ENCODE results near the gene RENBP. TPM values are rescaled to one million over a fixed set of nuclear protein-coding genes. Genes with fewer than 3 reads are reported as not detected.

Gene RENBP
- total and polyA plus RNA-seq, 4 donors = 7.0 to 11.6 (median 10.3) TPM

DNA sequence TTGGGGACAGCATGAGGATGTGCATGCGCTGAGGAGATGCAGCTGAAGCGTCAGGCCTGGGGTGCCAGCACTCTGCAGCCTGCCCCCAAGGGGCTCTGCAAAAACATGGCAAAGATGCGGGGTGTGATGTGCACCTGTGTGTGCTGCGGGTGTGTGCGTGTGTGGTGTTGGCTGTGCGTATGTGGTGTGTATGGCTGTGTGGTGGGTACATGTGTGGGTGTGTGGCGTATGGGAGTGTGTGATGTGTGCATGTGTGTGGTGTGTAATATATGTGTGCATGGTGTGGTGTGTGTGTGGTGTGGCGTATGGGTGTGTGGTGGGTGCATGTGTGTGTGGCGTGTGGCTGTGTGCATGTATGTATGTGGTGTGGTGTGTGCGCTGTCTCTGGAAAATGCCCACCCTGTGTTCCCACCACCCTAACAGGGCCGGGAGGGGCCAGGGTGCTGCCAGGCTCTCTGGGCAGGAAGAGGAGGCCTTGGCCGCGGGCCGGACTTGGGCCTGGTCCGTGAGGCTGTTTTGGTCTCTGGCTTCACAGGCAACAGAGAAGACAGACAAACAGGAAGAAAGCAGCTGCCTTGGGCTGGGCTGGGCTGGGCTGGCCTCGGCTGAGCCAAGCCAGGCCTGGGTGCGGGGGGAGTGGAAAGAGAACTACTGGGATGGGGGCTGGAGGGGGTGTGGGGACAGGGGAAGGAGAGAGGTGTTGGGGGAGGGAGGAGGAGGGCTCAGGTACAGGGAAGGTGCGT, 41.0 kb downstream of the RENBP start:
- Histone ChIP-seq H3K9me3 (ENCODE audit: control insufficient read depth, insufficient read depth, low read length) (no peaks in the 10 kb centered on the region), H3K27ac (ENCODE audit: low read depth, low read length) (no peak overlapping the region), H3K27me3 (ENCODE audit: control insufficient read depth, insufficient read depth, low read length) (no peaks in the 10 kb centered on the region), H3K4me3 (ENCODE audit: low read depth, low read length) (no peak overlapping the region), H3K36me3 (ENCODE audit: control insufficient read depth, insufficient read depth, low read length) (peaks cover 9% of the 10 kb centered on the region), H3K4me1 (ENCODE audit: control insufficient read depth, insufficient read depth, low read length) (peaks cover 26% of the 10 kb centered on the region)
- WGBS (ENCODE audit: insufficient coverage) = 72% methylated on average over 15 of the region's 18 CpGs
- DNase-seq (ENCODE audit: low read depth in 4 of 6, low spot score in 6 of 6) = no peak

DNA sequence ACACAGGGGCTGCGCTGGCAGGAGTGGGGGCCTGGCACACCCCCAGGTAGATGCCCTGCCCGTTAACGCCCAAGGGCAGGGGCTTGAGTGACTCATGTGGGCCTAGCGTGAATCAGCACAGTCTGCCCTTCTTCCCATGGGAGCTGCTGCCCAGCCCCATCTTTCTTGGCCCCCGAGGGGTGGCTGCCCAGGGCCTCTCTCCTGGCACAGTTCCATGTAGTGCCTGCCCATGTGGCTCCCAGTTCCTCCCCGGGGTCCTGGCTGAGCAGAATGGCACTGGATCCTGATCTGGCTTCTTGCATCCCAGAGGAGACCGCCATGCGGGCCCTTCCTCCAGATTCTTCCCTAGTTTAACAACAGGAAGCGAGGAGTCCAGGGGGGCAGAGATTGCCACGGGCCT, 42.1 kb downstream of the RENBP start:
- Histone ChIP-seq H3K4me3 (ENCODE audit: low read depth, low read length) (no peak overlapping the region), H3K27ac (ENCODE audit: low read depth, low read length) (no peak overlapping the region), H3K4me1 (ENCODE audit: control insufficient read depth, insufficient read depth, low read length) (peaks cover 26% of the 10 kb centered on the region), H3K36me3 (ENCODE audit: control insufficient read depth, insufficient read depth, low read length) (peaks cover 6% of the 10 kb centered on the region), H3K27me3 (ENCODE audit: control insufficient read depth, insufficient read depth, low read length) (no peaks in the 10 kb centered on the region), H3K9me3 (ENCODE audit: control insufficient read depth, insufficient read depth, low read length) (no peaks in the 10 kb centered on the region)
- 63% methylated on average over 8 of the region's 10 CpGs for WGBS (ENCODE audit: insufficient coverage)
- no peak for DNase-seq (ENCODE audit: low read depth in 4 of 6, low spot score in 6 of 6)

DNA sequence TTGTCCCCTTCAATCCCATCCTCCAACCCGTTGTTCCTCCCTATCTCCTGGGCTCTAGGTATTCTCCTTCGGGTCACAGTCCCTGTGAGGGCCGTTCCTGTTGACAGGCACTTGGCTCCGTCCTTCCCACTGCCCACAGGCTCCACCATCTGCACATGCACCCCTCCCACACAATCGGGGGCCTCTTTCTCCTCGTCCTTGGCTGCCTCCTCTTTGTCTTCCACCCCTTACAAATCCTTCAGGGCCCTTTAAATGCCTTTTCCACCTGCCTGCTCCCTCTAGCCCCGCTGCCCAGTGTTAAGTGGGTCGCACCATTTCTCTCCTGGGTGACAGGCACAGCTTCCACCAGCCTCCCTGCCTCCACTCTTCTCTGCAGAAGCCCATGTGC, 42.7 kb downstream of the RENBP start:
- H3K4me1 ChIP-seq (ENCODE audit: control insufficient read depth, insufficient read depth, low read length) = peaks cover 26% of the 10 kb centered on the region
- no peak for DNase-seq (ENCODE audit: low read depth in 4 of 6, low spot score in 6 of 6)
- H3K9me3 ChIP-seq (ENCODE audit: control insufficient read depth, insufficient read depth, low read length) = no peaks in the 10 kb centered on the region
- peaks cover 4% of the 10 kb centered on the region for H3K36me3 ChIP-seq (ENCODE audit: control insufficient read depth, insufficient read depth, low read length)
- no peak overlapping the region for H3K27ac ChIP-seq (ENCODE audit: low read depth, low read length)
- no peaks in the 10 kb centered on the region for H3K27me3 ChIP-seq (ENCODE audit: control insufficient read depth, insufficient read depth, low read length)
- no peak overlapping the region for H3K4me3 ChIP-seq (ENCODE audit: low read depth, low read length)
- 45% methylated on average over 8 of the region's 8 CpGs for WGBS (ENCODE audit: insufficient coverage)

DNA sequence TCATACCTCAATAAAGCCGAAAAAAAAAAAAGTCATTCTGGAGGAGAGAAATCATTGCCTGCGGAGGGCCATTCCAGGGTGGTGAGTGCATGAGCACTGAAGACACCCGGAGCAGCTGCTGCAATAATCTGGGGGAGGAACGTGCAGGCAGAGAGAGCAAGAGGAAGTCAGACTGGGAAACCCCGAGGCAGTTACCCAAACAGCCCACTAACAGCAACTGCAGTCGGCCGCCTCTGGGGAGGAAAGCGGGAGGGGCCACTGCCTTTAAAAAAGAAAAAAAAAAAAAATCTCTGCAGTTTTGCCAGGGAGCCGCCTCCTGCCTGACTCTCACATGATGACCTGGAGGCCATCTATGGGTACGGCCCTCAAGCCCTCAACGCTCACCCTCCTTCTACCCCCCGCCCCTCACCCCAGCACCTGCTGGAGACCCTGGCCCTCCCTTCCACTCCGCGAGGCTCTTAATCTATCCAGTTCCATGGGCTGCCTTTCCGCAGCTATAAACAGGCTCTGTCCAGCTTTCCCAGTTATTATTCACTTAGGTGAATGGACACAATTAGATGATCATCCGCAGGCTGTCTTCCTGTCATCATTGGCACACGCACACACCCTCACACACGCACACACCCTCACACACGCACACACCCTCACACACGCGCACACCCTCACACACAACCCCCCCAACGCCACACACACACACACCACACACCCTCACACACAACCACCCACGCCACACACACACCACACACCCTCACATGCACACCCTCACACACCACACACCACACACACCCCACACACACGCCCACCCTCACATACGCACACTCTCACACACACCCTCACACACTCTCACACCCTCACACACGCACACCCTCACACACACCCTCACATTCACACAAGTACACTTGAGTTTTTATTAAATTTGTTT, 43.4 kb downstream of the RENBP start:
- Histone ChIP-seq H3K27me3 (ENCODE audit: control insufficient read depth, insufficient read depth, low read length) (no peaks in the 10 kb centered on the region), H3K4me3 (ENCODE audit: low read depth, low read length) (no peak overlapping the region), H3K9me3 (ENCODE audit: control insufficient read depth, insufficient read depth, low read length) (peaks cover under 1% of the 10 kb centered on the region), H3K27ac (ENCODE audit: low read depth, low read length) (no peak overlapping the region), H3K4me1 (ENCODE audit: control insufficient read depth, insufficient read depth, low read length) (peaks cover 26% of the 10 kb centered on the region), H3K36me3 (ENCODE audit: control insufficient read depth, insufficient read depth, low read length) (peaks cover 3% of the 10 kb centered on the region)
- DNase-seq (ENCODE audit: low read depth in 4 of 6, low spot score in 6 of 6) = no peak
- 49% methylated on average over 20 of the region's 26 CpGs for WGBS (ENCODE audit: insufficient coverage)

DNA sequence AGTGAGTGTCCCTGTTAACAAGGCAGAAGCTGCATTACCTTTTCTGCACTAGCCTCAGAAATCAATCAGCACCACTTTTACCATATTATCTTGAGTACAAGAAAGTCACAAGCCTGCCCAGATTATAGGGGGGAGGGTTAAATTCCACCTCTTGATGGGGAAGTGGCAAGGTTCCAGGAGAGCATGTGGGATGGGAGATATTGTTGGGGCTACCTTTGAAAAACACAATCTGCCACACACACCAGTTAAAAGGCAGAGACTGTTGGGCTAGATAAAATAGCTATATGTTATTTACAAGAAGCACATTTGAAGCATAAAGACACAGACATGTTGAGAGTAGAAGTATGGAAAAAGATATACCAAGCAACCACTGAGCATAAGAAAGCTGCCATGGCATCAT, 46.5 kb downstream of the RENBP start:
- Histone ChIP-seq H3K4me1 (ENCODE audit: control insufficient read depth, insufficient read depth, low read length) (peaks cover 19% of the 10 kb centered on the region), H3K27me3 (ENCODE audit: control insufficient read depth, insufficient read depth, low read length) (no peaks in the 10 kb centered on the region), H3K4me3 (ENCODE audit: low read depth, low read length) (no peak overlapping the region), H3K9me3 (ENCODE audit: control insufficient read depth, insufficient read depth, low read length) (peaks cover 1% of the 10 kb centered on the region), H3K36me3 (ENCODE audit: control insufficient read depth, insufficient read depth, low read length) (no peaks in the 10 kb centered on the region), H3K27ac (ENCODE audit: low read depth, low read length) (no peak overlapping the region)
- no peak for DNase-seq (ENCODE audit: low read depth in 4 of 6, low spot score in 6 of 6)

DNA sequence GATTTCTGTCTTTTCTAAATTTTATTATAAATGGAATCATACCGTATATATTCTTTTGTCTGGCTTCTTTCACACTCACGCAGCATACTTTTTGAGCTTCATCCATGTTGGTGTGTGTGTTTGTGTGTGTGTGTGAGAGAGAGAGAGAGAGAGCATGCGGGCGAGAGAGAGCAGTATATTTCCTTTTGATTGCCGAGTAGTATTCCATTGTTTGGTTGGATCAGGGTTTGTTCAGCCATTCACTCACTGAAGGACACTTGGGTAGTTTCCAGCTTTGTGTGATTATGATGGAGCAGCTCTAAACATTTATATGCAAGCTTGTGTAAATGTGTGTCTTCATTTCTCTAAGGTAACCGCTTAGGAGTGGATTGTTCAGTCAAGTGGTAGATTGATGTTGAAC, 55.3 kb downstream of the RENBP start:
- Histone ChIP-seq H3K27ac (ENCODE audit: low read depth, low read length) (no peak overlapping the region), H3K4me3 (ENCODE audit: low read depth, low read length) (no peak overlapping the region), H3K27me3 (ENCODE audit: control insufficient read depth, insufficient read depth, low read length) (peaks cover 30% of the 10 kb centered on the region), H3K36me3 (ENCODE audit: control insufficient read depth, insufficient read depth, low read length) (peaks cover under 1% of the 10 kb centered on the region), H3K9me3 (ENCODE audit: control insufficient read depth, insufficient read depth, low read length) (no peaks in the 10 kb centered on the region), H3K4me1 (ENCODE audit: control insufficient read depth, insufficient read depth, low read length) (peaks cover 21% of the 10 kb centered on the region)
- DNase-seq (ENCODE audit: low read depth in 4 of 6, low spot score in 6 of 6) = no peak
- WGBS (ENCODE audit: insufficient coverage) = 88% methylated on average over 4 of the region's 6 CpGs

DNA sequence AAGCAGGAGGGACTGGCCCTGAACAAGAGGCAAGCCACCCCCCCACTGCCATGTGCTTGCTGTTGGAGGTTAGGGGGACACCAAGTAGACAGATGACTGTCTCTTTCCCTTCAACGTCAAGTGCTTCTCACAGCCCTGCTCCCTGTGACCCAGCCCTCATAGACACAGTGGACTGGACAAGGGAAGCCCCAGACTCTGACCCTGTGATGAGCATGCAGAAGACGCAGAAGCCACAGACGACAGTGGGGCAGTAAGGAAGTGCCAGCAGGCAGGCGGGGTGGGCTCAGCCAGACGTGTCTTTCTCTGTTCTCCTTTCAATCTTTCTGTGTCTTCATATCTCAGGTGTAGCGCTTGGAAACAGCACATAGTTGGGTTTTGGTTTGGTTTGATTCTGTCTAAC, 56.1 kb downstream of the RENBP start:
- 51% methylated on average over 5 of the region's 6 CpGs for WGBS (ENCODE audit: insufficient coverage)
- Histone ChIP-seq H3K4me3 (ENCODE audit: low read depth, low read length) (no peak overlapping the region), H3K27me3 (ENCODE audit: control insufficient read depth, insufficient read depth, low read length) (peaks cover 33% of the 10 kb centered on the region), H3K27ac (ENCODE audit: low read depth, low read length) (no peak overlapping the region), H3K36me3 (ENCODE audit: control insufficient read depth, insufficient read depth, low read length) (peaks cover 3% of the 10 kb centered on the region), H3K9me3 (ENCODE audit: control insufficient read depth, insufficient read depth, low read length) (no peaks in the 10 kb centered on the region), H3K4me1 (ENCODE audit: control insufficient read depth, insufficient read depth, low read length) (peaks cover 28% of the 10 kb centered on the region)
- DNase-seq (ENCODE audit: low read depth in 4 of 6, low spot score in 6 of 6) = no peak

DNA sequence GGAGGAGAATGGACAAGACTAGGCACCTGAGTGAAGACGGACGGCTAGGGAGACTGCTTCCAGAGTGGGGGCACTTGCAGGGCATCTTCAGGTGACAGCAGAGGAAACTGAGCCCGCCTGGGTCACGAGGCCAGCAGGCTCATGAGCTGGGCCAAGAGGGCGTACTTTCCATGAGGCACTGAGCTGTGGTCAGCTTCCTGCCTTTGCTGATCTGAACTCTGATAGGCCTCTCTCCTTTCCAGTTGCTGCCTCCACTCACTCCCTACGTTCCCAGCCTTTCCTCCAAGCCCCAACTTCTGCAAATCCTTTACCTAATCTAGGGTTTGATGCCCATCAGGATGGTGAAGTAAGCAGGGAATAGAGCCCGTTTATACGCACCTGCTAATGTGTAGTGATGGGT, 57.1 kb downstream of the RENBP start:
- 72% methylated on average over 5 of the region's 8 CpGs for WGBS (ENCODE audit: insufficient coverage)
- Histone ChIP-seq H3K9me3 (ENCODE audit: control insufficient read depth, insufficient read depth, low read length) (no peaks in the 10 kb centered on the region), H3K4me3 (ENCODE audit: low read depth, low read length) (no peak overlapping the region), H3K27ac (ENCODE audit: low read depth, low read length) (no peak overlapping the region), H3K36me3 (ENCODE audit: control insufficient read depth, insufficient read depth, low read length) (peaks cover 5% of the 10 kb centered on the region), H3K4me1 (ENCODE audit: control insufficient read depth, insufficient read depth, low read length) (peaks cover 38% of the 10 kb centered on the region), H3K27me3 (ENCODE audit: control insufficient read depth, insufficient read depth, low read length) (peaks cover 36% of the 10 kb centered on the region)
- DNase-seq (ENCODE audit: low read depth in 4 of 6, low spot score in 6 of 6) = no peak

DNA sequence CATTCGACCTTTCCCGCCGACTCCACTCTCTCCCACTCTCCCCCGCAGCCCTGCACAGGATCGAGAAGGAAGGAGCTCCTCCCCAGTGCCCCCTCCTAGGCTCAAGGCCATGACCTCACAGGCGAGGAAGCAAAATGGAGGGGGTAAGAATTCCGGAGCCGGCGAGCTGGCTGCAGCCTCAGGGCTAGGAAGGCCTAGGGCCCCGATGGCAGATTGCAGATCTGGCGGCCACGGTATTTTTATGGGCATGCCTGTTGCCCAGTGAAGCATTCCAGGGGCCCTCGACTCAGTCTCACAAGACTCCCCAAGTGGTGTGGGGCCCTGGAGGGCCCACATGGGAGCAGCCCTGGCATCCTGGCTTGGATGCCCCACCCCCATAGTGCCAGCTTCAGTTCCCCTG, 57.5 kb downstream of the RENBP start:
- Histone ChIP-seq H3K27ac (ENCODE audit: low read depth, low read length) (no peak overlapping the region), H3K36me3 (ENCODE audit: control insufficient read depth, insufficient read depth, low read length) (peaks cover 6% of the 10 kb centered on the region), H3K4me3 (ENCODE audit: low read depth, low read length) (peak overlapping the region; percentile 33), H3K27me3 (ENCODE audit: control insufficient read depth, insufficient read depth, low read length) (peaks cover 36% of the 10 kb centered on the region), H3K4me1 (ENCODE audit: control insufficient read depth, insufficient read depth, low read length) (peaks cover 43% of the 10 kb centered on the region), H3K9me3 (ENCODE audit: control insufficient read depth, insufficient read depth, low read length) (no peaks in the 10 kb centered on the region)
- WGBS (ENCODE audit: insufficient coverage) = 37% methylated on average over 11 of the region's 13 CpGs
- no peak for DNase-seq (ENCODE audit: low read depth in 4 of 6, low spot score in 6 of 6)
